ENCODE data around the gene SART1. TPM values are rescaled to one million over a fixed set of nuclear protein-coding genes. Genes with fewer than 3 reads are reported as not detected.

Gene SART1
- total RNA-seq, 1 donor from 2014 or later, result 64.7 TPM

DNA sequence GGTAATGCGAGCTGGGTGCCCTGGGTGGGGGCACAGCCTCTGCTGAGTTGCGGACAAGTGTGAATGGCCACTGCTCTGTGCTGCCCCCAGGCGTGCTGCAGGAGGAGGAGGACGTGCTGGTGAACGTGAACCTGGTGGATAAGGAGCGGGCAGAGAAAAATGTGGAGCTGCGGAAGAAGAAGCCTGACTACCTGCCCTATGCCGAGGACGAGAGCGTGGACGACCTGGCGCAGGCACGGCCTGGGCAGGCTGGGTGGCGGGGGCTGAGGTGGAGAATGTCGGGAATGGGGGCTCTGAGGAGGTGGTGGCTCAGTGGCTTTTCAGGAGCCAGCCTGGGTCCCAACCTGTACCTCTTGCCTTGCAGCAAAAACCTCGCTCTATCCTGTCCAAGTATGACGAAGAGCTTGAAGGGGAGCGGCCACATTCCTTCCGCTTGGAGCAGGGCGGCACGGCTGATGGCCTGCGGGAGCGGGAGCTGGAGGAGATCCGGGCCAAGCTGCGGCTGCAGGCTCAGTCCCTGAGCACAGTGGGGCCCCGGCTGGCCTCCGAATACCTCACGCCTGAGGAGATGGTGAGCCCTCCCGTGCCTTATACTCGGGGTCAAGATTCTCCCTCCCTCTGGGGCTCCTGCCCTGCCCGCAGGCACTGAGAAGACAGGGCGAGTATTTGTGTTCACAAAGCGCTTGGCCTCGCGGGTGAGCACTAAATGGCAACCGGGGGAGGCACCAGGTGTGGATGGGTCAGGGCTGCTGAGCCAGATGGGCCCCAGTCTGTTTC lies 4.6 kb downstream of the SART1 start:
- peaks cover 24% of the 10 kb centered on the region for H3K4me1 Mint-ChIP-seq
- DNase-seq (ENCODE audit: low read depth, low spot score), result no peak
- no peak overlapping the region for H3K27ac Mint-ChIP-seq (ENCODE audit: unreplicated experiment)
- TF ChIP-seq, protein P1, sequence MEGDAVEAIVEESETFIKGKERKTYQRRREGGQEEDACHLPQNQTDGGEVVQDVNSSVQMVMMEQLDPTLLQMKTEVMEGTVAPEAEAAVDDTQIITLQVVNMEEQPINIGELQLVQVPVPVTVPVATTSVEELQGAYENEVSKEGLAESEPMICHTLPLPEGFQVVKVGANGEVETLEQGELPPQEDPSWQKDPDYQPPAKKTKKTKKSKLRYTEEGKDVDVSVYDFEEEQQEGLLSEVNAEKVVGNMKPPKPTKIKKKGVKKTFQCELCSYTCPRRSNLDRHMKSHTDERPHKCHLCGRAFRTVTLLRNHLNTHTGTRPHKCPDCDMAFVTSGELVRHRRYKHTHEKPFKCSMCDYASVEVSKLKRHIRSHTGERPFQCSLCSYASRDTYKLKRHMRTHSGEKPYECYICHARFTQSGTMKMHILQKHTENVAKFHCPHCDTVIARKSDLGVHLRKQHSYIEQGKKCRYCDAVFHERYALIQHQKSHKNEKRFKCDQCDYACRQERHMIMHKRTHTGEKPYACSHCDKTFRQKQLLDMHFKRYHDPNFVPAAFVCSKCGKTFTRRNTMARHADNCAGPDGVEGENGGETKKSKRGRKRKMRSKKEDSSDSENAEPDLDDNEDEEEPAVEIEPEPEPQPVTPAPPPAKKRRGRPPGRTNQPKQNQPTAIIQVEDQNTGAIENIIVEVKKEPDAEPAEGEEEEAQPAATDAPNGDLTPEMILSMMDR (conservative IDR thresholded peaks at IDR 0.05), result no peak
- no peaks in the 10 kb centered on the region for H3K9me3 Mint-ChIP-seq
- H3K27me3 Mint-ChIP-seq (ENCODE audit: low read depth), result no peaks in the 10 kb centered on the region
- peaks cover 17% of the 10 kb centered on the region for H3K36me3 Mint-ChIP-seq (ENCODE audit: low read depth)
- peak overlapping the region; percentile 25 for H3K4me3 Mint-ChIP-seq

DNA sequence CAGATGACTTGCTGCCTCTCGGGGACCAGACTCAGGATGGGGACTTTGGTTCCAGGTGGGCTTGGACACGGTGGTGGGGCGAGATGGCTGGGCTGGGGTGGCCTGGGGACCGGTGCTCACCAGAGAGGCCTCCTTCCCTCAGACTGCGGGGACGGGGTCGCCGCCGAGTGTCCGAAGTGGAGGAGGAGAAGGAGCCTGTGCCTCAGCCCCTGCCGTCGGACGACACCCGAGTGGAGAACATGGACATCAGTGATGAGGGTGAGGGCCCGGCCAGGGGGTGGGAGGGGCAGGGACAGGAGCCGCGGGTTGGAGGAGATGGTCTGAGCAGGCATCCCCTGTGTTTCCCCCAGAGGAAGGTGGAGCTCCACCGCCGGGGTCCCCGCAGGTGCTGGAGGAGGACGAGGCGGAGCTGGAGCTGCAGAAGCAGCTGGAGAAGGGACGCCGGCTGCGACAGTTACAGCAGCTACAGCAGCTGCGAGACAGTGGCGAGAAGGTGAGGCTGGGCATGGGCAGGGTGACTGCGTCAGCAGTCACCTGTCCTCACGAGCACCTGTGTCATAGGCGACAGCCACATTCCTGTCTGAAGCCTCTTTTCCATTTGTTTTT lies 5.9 kb downstream of the SART1 start:
- H3K9me3 Mint-ChIP-seq, result no peaks in the 10 kb centered on the region
- no peaks in the 10 kb centered on the region for H3K27me3 Mint-ChIP-seq (ENCODE audit: low read depth)
- TF ChIP-seq, protein P1 (conservative IDR thresholded peaks at IDR 0.05), result no peak
- no peak overlapping the region for H3K4me3 Mint-ChIP-seq
- peaks cover 15% of the 10 kb centered on the region for H3K4me1 Mint-ChIP-seq
- H3K27ac Mint-ChIP-seq (ENCODE audit: unreplicated experiment), result no peak overlapping the region
- H3K36me3 Mint-ChIP-seq (ENCODE audit: low read depth), result peaks cover 20% of the 10 kb centered on the region
- DNase-seq (ENCODE audit: low read depth, low spot score), result no peak

DNA sequence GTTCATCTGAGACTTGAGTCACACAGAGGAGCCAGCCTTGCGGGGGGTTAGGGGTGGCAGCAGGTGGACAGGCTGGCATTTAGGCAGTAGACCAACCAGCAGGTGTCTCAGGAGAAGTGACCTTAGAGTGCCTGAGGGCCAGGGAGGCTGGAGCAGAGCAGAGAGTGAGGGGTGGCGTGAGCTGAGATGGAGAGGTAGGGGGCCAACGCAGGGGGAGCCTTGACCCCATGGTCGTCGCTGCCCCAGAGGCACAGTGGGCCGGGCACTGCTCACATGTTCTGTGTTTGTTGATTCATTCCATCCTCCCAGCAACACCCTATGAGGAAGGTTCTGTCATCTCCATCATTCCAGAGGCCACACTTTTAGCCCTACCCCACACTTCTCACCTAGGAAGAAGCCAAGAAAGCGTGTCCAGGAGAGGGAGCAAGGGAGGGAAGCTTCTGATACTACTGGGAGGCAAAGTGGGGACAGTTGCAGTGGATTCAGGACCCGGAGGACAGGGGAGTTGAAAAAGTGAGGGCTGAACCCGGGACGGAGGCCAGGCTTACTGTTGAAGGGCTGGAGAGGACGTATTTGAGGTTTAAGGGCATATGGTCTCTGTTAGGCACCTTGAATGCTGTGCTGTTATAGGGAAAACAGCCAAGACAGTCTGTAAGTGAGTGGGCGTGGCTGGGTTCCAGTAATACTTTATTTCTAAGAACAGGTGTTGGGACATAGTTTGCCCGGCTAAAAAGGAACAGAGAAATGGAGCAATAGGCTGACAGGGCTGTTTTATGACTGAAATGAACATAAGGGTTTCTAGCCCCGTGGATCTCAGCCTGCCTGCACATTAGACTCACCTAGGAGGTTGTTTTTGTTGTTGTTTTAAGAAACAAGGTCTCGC lies 7.3 kb downstream of the SART1 start:
- H3K27me3 Mint-ChIP-seq (ENCODE audit: low read depth), result no peaks in the 10 kb centered on the region
- H3K4me1 Mint-ChIP-seq, result peaks cover 6% of the 10 kb centered on the region
- peaks cover 23% of the 10 kb centered on the region for H3K36me3 Mint-ChIP-seq (ENCODE audit: low read depth)
- peak overlapping the region; percentile 50 for H3K27ac Mint-ChIP-seq (ENCODE audit: unreplicated experiment)
- peak overlapping the region; percentile 66 for H3K4me3 Mint-ChIP-seq
- H3K9me3 Mint-ChIP-seq, result no peaks in the 10 kb centered on the region
- DNase-seq (ENCODE audit: low read depth, low spot score), result no peak
- TF ChIP-seq, protein P1 (conservative IDR thresholded peaks at IDR 0.05), result no peak

DNA sequence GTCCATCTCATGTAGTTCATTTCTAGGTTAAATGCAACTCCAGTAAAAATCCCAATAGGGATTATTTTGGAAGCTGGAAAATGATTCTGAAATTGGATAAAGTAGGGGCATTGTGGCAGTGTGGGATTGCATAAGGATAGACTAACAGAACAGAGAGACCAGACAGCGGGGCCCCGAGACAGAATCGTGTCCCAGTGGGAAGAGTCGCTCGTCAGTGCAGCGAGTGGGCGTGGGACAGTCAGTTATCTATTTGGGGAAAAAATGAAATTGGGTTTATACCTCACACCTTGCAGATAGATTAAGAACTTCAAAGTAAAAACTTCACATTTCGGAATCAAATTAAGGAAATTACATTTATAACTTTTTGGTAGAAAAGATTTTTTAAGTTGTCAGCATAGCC lies 10.6 kb downstream of the SART1 start:
- peaks cover 20% of the 10 kb centered on the region for H3K36me3 Mint-ChIP-seq (ENCODE audit: low read depth)
- TF ChIP-seq, protein P1 (conservative IDR thresholded peaks at IDR 0.05), result no peak
- DNase-seq (ENCODE audit: low read depth, low spot score), result no peak
- H3K4me1 Mint-ChIP-seq, result peaks cover 6% of the 10 kb centered on the region
- H3K27me3 Mint-ChIP-seq (ENCODE audit: low read depth), result no peaks in the 10 kb centered on the region
- H3K4me3 Mint-ChIP-seq, result peak overlapping the region; percentile 9
- no peaks in the 10 kb centered on the region for H3K9me3 Mint-ChIP-seq
- H3K27ac Mint-ChIP-seq (ENCODE audit: unreplicated experiment), result no peak overlapping the region

DNA sequence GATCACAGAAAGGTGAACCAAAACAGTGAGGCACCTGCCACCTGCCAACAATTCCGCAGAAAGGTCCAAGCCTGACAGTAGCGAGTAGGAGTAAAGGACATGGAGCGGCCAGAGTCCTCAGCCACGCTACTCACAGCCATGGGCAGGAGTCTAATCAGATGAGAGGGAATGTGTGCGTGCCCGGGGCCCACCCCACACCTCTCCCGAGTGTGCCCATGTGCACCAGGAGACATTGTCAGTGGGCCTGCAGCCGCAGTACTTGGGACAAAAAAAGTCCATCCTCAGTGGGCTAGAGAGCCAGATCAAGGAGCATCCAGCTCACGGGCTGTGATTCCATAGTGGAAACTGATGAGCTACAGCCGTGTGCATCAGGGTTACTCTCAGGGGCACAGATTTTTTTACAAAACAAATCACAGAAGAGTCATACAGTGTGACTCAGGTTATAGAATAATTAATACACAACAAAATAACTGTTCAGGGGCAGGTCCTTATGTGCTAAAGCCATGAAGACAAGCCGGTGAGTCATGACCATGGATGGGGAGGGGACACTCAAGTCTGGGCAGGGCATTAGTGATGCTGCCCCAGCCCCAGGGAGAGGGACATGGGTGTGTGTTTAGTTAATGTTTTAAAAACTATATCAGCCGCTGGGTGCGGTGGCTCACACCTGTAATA lies 12.0 kb downstream of the SART1 start:
- TF ChIP-seq, protein P1 (conservative IDR thresholded peaks at IDR 0.05), result no peak
- Mint-ChIP-seq H3K27me3 (ENCODE audit: low read depth) (no peaks in the 10 kb centered on the region), H3K9me3 (no peaks in the 10 kb centered on the region), H3K36me3 (ENCODE audit: low read depth) (peaks cover 17% of the 10 kb centered on the region), H3K4me3 (no peak overlapping the region), H3K27ac (ENCODE audit: unreplicated experiment) (no peak overlapping the region), H3K4me1 (peaks cover 6% of the 10 kb centered on the region)
- DNase-seq (ENCODE audit: low read depth, low spot score), result no peak

Data from neural crest cell (in vitro differentiated cells).